Measurements from ENCODE around the gene OR5I1. TPM values are rescaled to one million over a fixed set of nuclear protein-coding genes. Genes with fewer than 3 reads are reported as not detected.

Gene OR5I1
- not detected for total RNA-seq

GRCh38 chr11:55936300-55936699, at the start of gene OR5I1:
TSS of gene OR5I1 (minus strand) at chr11:55936400. CDS start at chr11:55936400, 0 bp downstream.
- Histone ChIP-seq H3K4me3 (no peak within 1 kb of the TSS), H3K4me1 (no peaks in the 10 kb centered on the region), H3K27ac (no peak within 1 kb of the TSS), H3K36me3 (no peaks in the 10 kb centered on the region), H3K9me3 (no peaks in the 10 kb centered on the region), H3K27me3 (no peaks in the 10 kb centered on the region)
- DNase-seq (ENCODE audit: low spot score in 2 of 2) = no peak
- TF ChIP-seq POLR2A (IDR thresholded peaks at IDR 0.05) (no peak), CTCF (IDR thresholded peaks at IDR 0.05) (no peak), POLR2AphosphoS5 (IDR thresholded peaks at IDR 0.05) (no peak), EP300 (IDR thresholded peaks at IDR 0.05) (no peak)
- WGBS = 72% methylated on average over 2 of the region's 2 CpGs

- no peak for TF ChIP-seq EP300 (IDR thresholded peaks at IDR 0.05)
- TF ChIP-seq POLR2A (IDR thresholded peaks at IDR 0.05) = no peak
- TF ChIP-seq POLR2AphosphoS5 (IDR thresholded peaks at IDR 0.05) = no peak
- TF ChIP-seq CTCF (IDR thresholded peaks at IDR 0.05) = no peak
- no peak for DNase-seq (ENCODE audit: low spot score in 2 of 2)
- Histone ChIP-seq H3K9me3 (no peaks in the 10 kb centered on the region), H3K27ac (no peak overlapping the region), H3K4me1 (no peaks in the 10 kb centered on the region), H3K4me3 (no peak overlapping the region), H3K36me3 (no peaks in the 10 kb centered on the region), H3K27me3 (no peaks in the 10 kb centered on the region)
- 82% methylated on average over 3 of the region's 3 CpGs for WGBS
Measured at GRCh38 chr11:55970935-55971334, 34.7 kb upstream of the OR5I1 start.

- H3K27me3 ChIP-seq = no peaks in the 10 kb centered on the region
- no peaks in the 10 kb centered on the region for H3K9me3 ChIP-seq
- TF ChIP-seq CTCF (IDR thresholded peaks at IDR 0.05) (no peak), POLR2AphosphoS5 (IDR thresholded peaks at IDR 0.05) (no peak), EP300 (IDR thresholded peaks at IDR 0.05) (no peak), POLR2A (IDR thresholded peaks at IDR 0.05) (no peak)
- 91% methylated on average over 2 of the region's 2 CpGs for WGBS
- H3K4me1 ChIP-seq = no peaks in the 10 kb centered on the region
- H3K4me3 ChIP-seq = no peak within 1 kb of the TSS
- no peak for DNase-seq (ENCODE audit: low spot score in 2 of 2)
- no peaks in the 10 kb centered on the region for H3K36me3 ChIP-seq
- no peak within 1 kb of the TSS for H3K27ac ChIP-seq
Measured at GRCh38 chr11:55969845-55970244, 33.6 kb upstream of the OR5I1 start, which contains the start of gene OR10AG1. TSS of gene OR10AG1 (minus strand) at chr11:55969945. CDS start at chr11:55969907, 38 bp downstream.

- Histone ChIP-seq H3K4me1 (no peaks in the 10 kb centered on the region), H3K27me3 (no peaks in the 10 kb centered on the region)
- no peak for DNase-seq (ENCODE audit: low spot score in 2 of 2)
Measured at GRCh38 chr11:55967914-55968313, 31.7 kb upstream of the OR5I1 start.

GRCh38 chr11:55966391-55966790, 30.2 kb upstream of the OR5I1 start:
- H3K9me3 ChIP-seq = no peaks in the 10 kb centered on the region
- H3K4me1 ChIP-seq = no peaks in the 10 kb centered on the region
- 66% methylated on average over 2 of the region's 2 CpGs for WGBS
- H3K36me3 ChIP-seq = no peaks in the 10 kb centered on the region
- no peak overlapping the region for H3K27ac ChIP-seq
- H3K4me3 ChIP-seq = no peak overlapping the region
- H3K27me3 ChIP-seq = no peaks in the 10 kb centered on the region
- DNase-seq (ENCODE audit: low spot score in 2 of 2) = no peak
- TF ChIP-seq CTCF (IDR thresholded peaks at IDR 0.05) = no peak
- TF ChIP-seq EP300 (IDR thresholded peaks at IDR 0.05) = no peak
- TF ChIP-seq POLR2AphosphoS5 (IDR thresholded peaks at IDR 0.05) = no peak
- TF ChIP-seq POLR2A (IDR thresholded peaks at IDR 0.05) = no peak

More at GRCh38 chr11:55967914-55968313, 31.7 kb upstream of the OR5I1 start:
- TF ChIP-seq CTCF (IDR thresholded peaks at IDR 0.05) (no peak), POLR2A (IDR thresholded peaks at IDR 0.05) (no peak), POLR2AphosphoS5 (IDR thresholded peaks at IDR 0.05) (no peak), EP300 (IDR thresholded peaks at IDR 0.05) (no peak)
- Histone ChIP-seq H3K9me3 (no peaks in the 10 kb centered on the region), H3K27ac (no peak overlapping the region), H3K4me3 (no peak overlapping the region), H3K36me3 (no peaks in the 10 kb centered on the region)
- WGBS = 90% methylated on average over 5 of the region's 5 CpGs
